Measurements from ENCODE around the gene GPR55.
A peak's percentile ranks its signal among the peaks of the same experiment; 100 is the strongest.

GPR55 gene

DNA sequence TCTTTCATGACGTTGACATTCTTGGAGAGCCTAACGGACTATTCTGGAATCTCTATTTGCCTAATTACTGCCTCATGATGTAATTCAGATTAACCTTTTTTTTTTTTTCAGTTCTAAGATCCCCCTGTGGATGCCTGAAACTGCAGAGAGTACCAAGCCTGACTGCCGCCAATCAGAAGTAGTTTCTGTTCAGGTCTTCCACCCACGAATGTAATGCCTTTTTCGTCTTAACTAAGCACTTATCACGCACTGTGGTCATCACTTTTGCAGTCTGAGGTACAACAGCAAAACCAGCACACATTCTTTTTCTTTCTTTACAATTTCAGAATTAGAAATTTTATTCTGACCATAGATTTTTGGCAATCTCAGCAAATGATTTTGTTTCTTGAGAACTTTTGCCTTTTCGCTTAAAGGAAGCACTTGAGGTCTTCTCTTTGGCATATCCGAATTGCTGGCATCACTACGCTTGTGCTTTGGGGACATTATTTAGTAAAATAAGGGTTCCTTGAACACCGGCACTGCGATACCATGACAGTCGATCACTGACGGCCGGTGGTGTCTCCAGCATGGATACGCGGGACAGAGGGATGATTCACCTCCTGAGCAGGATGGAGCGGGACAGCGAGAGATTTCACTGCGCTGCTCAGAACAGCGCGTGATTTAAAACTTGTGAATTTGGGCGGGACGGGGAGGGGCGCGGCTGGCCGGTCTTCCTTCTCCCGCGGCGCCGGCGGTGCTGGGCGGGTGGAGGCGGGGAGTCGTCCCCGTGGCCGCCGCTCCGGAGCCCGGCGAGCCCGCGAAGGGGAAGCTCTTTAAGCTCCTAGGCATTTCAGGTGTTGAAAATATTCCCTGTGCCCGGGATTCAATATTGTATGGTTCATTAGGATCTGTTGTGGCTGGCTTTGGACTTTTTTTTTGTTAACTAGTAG is 32.0 kb upstream of the GPR55 start:
- ATAC-seq, result peak; percentile 97
- H3K36me3 Mint-ChIP-seq, result peaks cover 27% of the 10 kb centered on the region
- DNase-seq (ENCODE audit: low spot score in 2 of 2), result peak in 1 of 2 donors; percentile 75
- peaks cover 48% of the 10 kb centered on the region for H3K4me1 Mint-ChIP-seq
- H3K27ac Mint-ChIP-seq, result peak overlapping the region; percentile 81
- H3K4me3 Mint-ChIP-seq, result peak overlapping the region; percentile 76
- H3K9me3 Mint-ChIP-seq, result no peaks in the 10 kb centered on the region

DNA sequence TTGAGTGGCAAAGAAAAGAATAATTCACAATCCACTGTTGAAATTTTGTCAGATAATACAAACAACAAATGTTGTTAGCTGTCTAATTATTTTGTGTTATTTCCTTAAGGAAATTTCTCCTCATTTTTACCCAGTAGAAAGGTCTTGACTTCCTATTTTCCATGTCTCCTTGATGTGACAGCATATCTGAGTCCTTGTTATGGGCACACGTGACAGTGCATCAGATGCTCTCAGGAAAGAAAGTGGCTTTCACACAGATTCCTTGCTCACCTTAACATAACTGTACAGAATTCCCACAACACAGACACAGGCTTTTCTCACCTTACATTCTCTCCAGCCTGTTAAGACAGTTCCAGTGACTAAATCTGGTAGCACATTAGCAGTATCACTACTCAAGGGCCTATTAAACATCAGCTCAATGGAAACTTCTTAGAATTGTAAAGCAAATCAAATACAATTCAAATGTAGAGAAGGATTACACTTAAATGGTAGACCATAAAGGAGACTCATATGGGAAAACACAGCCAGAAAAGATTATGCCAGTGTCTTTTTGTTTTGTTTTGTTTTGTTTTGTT is 30.2 kb upstream of the GPR55 start:
- Mint-ChIP-seq H3K4me1 (peaks cover 61% of the 10 kb centered on the region), H3K9me3 (no peaks in the 10 kb centered on the region), H3K4me3 (no peak overlapping the region), H3K36me3 (peaks cover 42% of the 10 kb centered on the region), H3K27ac (peak overlapping the region; percentile 1)
- ATAC-seq (no peak), DNase-seq (ENCODE audit: low spot score in 2 of 2) (no peak)

DNA sequence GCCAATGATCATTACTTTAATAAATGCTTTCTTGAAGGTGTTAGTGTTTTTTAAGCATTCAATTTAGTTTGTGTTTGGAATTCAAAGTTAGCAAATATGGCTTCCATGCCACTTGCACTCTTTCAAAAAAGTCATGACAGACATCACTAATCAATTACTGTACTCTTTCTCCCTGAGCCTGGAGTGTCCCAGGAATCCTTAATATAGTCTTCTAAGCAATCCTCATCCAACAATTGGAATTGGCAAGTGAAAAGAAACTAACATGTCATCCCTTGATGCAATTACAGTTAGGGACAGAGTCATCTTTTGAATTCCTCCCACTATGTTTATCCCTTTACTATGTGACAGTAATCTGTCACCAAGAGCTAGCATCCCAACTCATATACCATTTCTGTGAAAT is 29.7 kb upstream of the GPR55 start:
- Mint-ChIP-seq H3K9me3 (no peaks in the 10 kb centered on the region), H3K4me1 (peaks cover 66% of the 10 kb centered on the region), H3K4me3 (no peak overlapping the region), H3K36me3 (peaks cover 45% of the 10 kb centered on the region), H3K27ac (no peak overlapping the region)
- ATAC-seq (no peak), DNase-seq (ENCODE audit: low spot score in 2 of 2) (no peak)

DNA sequence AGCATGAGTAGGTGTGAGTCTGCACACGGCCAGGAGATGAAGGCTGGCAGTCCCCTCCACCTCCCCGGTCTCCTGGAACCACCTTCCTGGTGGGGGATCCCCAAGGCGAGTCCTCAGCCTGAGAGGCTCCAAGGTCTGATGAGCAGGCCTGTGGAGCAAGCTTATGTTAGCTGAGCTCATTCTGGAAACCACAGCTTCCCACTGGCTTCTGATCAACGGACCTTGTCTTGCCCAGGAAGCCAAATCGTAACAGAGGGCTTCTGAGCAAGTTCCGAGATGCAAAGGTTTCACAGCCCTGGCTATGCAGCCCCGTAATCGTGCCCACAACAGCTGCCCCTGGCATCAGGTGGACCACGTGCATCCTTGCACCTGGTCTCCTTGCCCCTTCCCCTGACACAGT is 28.8 kb upstream of the GPR55 start:
- Mint-ChIP-seq H3K4me1 (peaks cover 65% of the 10 kb centered on the region), H3K36me3 (peaks cover 44% of the 10 kb centered on the region), H3K9me3 (no peaks in the 10 kb centered on the region), H3K27ac (no peak overlapping the region), H3K4me3 (no peak overlapping the region)
- peak; percentile 2 for ATAC-seq
- DNase-seq (ENCODE audit: low spot score in 2 of 2), result no peak

DNA sequence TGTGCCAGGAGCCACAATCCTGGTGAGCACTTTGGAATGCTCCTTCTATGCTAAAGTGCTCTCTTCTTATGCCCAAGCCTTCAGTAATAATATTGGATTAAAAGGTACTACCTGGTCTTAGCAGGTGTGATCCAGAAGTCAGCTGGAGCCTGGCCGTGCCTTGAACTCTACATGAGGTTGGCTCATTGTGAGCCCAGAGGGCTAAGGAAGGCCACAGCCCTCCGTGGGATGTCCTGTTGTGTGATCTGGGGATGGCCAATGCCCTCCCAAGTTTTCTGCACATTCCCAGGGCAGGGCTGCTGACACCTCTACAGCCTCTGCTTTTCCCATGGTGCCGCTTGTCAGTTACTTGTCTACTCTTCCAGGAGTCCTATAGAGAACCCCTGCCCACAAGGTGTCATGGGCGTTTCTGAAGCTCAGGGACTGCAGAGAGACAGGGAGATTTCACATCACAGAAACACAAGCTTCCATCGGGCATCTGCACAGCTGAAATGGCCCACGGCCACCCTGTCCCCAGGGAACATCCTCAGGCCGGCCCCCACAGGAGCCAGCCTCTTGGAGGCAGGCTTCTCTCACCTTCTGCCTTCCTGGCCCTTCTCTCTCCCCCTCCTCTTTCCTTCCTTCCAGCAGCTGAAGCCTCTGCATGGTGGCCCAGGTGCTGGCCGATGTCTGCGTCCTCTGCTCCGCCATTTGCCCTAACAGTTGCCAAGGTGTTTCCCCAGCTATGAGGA is 27.3 kb upstream of the GPR55 start:
- peaks cover 39% of the 10 kb centered on the region for H3K36me3 Mint-ChIP-seq
- H3K4me1 Mint-ChIP-seq, result peaks cover 61% of the 10 kb centered on the region
- no peaks in the 10 kb centered on the region for H3K9me3 Mint-ChIP-seq
- DNase-seq (ENCODE audit: low spot score in 2 of 2) (no peak), ATAC-seq (no peak)
- no peak overlapping the region for H3K27ac Mint-ChIP-seq
- H3K4me3 Mint-ChIP-seq, result no peak overlapping the region

DNA sequence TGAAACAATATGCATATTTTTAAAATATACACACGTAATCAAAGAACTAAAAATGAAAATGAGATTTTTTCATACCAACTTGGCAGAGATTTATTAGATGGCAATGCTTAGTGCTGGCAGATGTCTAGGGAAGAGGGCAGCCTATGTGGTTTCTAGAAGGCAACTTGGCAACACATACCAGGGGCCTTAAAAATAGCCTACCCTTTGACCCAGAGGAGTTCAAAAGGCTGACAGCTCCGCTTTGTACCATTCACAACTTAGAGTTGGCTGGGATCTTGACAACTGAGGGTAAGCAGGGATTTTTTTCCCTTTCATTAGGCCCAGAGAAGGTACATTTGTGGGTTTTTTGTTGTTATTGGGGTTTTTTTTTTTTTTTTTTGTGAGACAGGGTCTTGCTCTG is 26.4 kb upstream of the GPR55 start:
- Mint-ChIP-seq H3K9me3 (no peaks in the 10 kb centered on the region), H3K4me1 (peaks cover 60% of the 10 kb centered on the region), H3K27ac (no peak overlapping the region), H3K36me3 (peaks cover 34% of the 10 kb centered on the region), H3K4me3 (peak overlapping the region; percentile 31)
- ATAC-seq (no peak), DNase-seq (ENCODE audit: low spot score in 2 of 2) (no peak)

DNA sequence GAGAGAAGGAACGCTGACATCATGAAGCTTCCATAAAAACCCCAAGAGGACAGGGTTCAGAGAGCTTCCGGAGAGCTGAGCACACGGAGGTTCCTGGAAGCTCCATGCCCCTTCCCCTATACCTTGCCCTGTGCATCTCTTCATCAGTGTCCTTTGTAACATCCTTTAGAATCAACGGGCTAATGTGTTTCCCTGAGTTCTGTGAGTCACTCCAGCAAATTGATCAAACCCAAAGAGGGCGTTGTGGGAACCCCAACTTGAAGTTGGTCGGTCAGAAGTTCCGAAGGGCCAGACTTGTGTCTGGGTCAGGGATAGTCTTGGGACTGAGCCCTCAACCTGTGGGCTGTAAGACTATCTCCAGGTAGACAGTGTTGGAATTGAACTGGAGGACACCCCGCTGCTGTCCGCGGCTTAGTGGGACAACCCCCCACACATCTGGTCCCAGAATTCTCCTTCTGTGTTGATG is 25.9 kb upstream of the GPR55 start:
- no peaks in the 10 kb centered on the region for H3K9me3 Mint-ChIP-seq
- H3K27ac Mint-ChIP-seq, result peak overlapping the region; percentile 1
- no peak for ATAC-seq
- DNase-seq (ENCODE audit: low spot score in 2 of 2), result no peak
- H3K36me3 Mint-ChIP-seq, result peaks cover 33% of the 10 kb centered on the region
- peak overlapping the region; percentile 31 for H3K4me3 Mint-ChIP-seq
- peaks cover 60% of the 10 kb centered on the region for H3K4me1 Mint-ChIP-seq

DNA sequence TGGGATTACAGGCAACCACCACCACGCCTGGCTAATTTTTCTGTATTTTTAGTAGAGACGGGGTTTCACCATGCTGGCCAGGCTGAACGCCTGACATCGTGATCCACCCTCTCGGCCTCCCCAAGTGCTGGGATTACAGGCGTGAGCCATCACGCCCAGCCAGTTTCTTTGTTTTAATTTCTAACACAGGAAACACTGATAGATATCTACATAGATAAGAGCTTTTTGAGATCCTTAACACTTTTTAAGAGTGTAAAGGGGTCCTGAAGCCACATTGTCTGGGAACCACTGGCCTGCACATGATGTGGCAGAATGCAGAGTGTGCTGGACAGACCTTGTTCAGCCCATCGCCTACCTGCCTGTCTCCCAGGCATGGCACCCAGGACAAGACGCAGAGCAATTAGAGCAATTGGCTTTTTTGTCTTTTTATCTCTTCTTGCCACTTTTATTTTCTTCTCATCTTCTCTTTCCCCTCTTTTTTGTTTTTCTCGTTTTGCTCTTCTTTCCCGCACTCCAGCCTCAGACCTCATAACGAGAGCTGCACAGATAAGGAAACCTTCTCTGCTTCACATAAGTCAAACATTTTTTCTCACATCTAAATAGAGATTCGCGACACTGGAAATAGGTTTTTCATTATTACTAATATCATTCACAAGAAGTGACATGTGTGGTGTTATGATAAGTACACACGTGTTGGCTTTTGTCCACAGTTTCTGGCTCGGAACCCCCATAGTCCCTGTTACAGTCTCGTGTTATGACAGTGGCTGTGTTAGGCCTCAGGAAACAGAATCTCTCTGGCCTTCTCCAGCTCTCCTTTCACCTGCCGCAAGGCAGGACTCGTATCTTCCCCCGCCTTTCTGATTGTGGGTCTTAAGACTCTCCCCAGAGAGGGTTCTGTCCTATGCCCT is 25.2 kb upstream of the GPR55 start:
- H3K9me3 Mint-ChIP-seq, result no peaks in the 10 kb centered on the region
- H3K27ac Mint-ChIP-seq, result peak overlapping the region; percentile 1
- ATAC-seq (peak; percentile 82), DNase-seq (ENCODE audit: low spot score in 2 of 2) (no peak)
- H3K4me1 Mint-ChIP-seq, result peaks cover 55% of the 10 kb centered on the region
- peaks cover 35% of the 10 kb centered on the region for H3K36me3 Mint-ChIP-seq
- peak overlapping the region; percentile 31 for H3K4me3 Mint-ChIP-seq

DNA sequence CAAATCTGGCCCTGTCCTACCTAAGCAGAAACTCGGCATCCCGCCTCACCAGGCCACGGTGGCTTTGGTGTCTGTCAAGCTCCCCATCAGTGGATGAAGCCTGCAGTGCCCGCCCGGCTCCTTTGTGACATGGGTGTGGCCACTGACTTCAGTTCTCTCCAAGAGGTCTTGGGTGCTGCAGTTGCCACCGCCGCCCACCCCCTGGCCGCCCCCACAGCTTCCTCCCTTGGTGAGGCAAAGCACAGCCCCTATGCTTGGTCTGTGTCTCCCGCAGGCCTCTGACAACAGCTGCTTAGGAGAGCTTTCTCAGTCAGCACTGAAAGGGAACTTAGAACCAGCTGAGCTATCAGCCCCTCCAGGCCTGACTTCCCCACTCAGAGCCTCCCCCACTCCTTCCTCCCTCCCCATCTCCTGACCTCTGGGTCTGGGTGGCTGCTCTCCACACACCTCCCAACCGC is 22.9 kb upstream of the GPR55 start:
- H3K4me1 Mint-ChIP-seq, result peaks cover 62% of the 10 kb centered on the region
- no peak for DNase-seq (ENCODE audit: low spot score in 2 of 2)
- no peak overlapping the region for H3K27ac Mint-ChIP-seq
- ATAC-seq, result peak; percentile 3
- peaks cover 54% of the 10 kb centered on the region for H3K36me3 Mint-ChIP-seq
- peak overlapping the region; percentile 66 for H3K4me3 Mint-ChIP-seq
- no peaks in the 10 kb centered on the region for H3K9me3 Mint-ChIP-seq

DNA sequence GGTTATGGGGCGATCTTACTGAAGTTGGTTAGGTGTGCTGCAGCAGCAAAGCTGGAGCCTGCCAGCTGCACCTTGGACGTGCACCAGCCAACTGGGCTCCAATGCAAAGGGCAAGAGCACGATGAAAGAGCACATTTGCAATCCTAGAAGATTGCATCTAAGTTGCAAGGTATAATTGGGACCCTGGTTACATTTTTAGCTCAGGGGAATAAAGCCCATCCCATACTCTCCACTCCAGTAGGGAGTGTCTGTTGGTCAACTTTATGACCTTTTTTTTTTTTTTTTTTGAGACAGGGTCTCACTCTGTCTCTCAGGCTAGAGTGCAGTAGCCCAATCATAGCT is 22.2 kb upstream of the GPR55 start:
- Mint-ChIP-seq H3K27ac (no peak overlapping the region), H3K4me1 (peaks cover 65% of the 10 kb centered on the region), H3K4me3 (peak overlapping the region; percentile 66), H3K9me3 (no peaks in the 10 kb centered on the region), H3K36me3 (peaks cover 54% of the 10 kb centered on the region)
- DNase-seq (ENCODE audit: low spot score in 2 of 2) (no peak), ATAC-seq (no peak)

DNA sequence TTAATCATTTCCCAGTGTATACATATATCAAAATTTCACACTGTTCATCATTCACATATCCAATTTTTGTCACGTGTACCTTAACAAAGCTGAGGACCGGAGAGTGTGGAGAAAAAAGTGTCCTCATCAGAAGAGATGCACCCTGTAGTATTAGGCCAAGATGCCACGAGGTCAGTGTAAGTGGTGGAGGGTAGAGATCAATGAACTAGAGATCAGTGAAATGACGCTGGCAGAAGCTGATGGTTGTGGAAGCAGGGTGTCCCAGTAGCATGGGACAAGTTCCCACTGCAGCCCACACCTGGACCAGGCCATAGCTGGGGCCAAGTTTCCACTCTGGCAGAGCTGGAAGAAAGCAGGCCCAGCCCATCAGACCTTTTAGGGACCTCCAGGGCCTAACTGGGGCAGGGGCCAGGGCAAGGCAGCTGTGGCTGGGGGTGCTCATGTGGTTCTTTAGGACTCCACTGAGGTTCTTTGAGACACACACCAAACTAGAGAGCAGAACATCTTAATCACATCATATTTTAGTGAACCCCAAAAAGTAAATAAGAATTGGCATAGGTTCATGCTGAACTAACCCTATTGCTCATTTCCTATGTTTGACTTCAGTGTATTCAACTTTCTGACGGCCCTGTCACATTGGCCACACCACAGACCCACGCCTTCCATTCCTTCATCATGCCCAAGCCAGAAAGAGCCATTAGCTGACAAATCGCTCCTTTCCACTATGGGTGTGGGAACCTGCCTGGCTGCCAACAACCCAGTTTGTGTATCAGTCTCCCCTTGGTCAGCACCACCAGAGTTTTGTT is 21.6 kb upstream of the GPR55 start:
- peaks cover 71% of the 10 kb centered on the region for H3K4me1 Mint-ChIP-seq
- peaks cover 51% of the 10 kb centered on the region for H3K36me3 Mint-ChIP-seq
- H3K27ac Mint-ChIP-seq, result peak overlapping the region; percentile 9
- DNase-seq (ENCODE audit: low spot score in 2 of 2) (no peak), ATAC-seq (peak; percentile 41)
- no peaks in the 10 kb centered on the region for H3K9me3 Mint-ChIP-seq
- H3K4me3 Mint-ChIP-seq, result peak overlapping the region; percentile 66

DNA sequence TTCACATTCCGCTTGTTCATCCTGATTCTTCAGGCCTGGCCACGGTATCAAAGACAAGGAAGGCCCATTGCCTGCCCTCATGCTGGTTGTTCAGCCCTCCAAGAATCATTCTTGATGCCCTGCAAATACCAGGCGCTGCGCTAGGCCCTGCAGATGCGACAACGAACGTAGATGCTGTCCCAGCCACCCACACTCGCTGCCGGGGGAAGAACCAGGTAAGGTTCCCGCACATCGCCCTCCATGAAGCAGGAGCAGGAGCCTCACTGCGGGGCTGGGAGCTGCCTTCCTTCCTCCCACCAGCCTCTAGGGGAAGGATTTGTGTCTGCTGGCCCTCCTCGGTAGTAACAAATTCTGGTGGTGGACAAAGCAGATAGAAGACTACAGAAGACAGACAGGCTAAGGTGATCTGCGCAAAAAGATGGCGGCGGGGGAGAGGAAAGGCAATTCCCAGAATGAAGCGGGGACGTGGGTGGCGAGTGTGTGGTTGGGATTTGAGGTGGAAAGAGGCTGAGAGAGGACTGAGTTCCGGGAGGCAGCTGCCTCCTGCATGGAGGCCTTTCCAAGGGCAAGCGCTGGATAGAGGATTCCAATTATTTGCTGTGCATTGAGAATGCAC is 19.8 kb upstream of the GPR55 start:
- no peaks in the 10 kb centered on the region for H3K9me3 Mint-ChIP-seq
- H3K4me1 Mint-ChIP-seq, result peaks cover 55% of the 10 kb centered on the region
- no peak for ATAC-seq
- no peak for DNase-seq (ENCODE audit: low spot score in 2 of 2)
- H3K27ac Mint-ChIP-seq, result peak overlapping the region; percentile 92
- H3K36me3 Mint-ChIP-seq, result peaks cover 36% of the 10 kb centered on the region
- H3K4me3 Mint-ChIP-seq, result peak overlapping the region; percentile 66

DNA sequence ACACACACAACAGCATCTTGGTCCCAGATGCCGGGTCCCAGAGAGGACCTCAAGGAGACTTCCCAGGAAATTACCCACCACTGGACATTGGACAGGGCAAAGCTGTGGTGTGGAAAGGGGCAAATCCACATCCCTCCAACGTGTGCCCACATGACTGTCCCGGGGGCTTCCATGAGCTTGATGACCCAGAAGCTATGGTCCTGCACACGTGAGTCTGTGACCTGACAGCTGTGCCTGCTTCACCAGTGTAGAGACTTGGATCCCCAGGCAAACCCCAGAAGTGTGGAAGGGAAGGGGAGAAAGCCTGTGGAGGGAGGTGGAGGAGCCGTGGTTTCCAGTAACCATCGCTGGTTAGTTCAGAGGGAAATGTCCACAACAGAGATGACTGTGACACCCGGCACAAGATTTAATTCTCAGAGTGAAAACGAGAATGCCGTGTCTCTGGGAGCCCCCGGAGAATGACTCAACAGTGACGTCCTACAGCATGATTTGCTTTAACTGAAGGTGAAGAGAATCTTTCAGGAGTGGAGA is 19.1 kb upstream of the GPR55 start:
- peak overlapping the region; percentile 66 for H3K4me3 Mint-ChIP-seq
- DNase-seq (ENCODE audit: low spot score in 2 of 2) (peak; percentile 43 to 86), ATAC-seq (peak; percentile 92)
- peaks cover 36% of the 10 kb centered on the region for H3K36me3 Mint-ChIP-seq
- H3K27ac Mint-ChIP-seq, result peak overlapping the region; percentile 92
- peaks cover 52% of the 10 kb centered on the region for H3K4me1 Mint-ChIP-seq
- H3K9me3 Mint-ChIP-seq, result no peaks in the 10 kb centered on the region

All from stimulated activated effector memory CD8-positive, alpha-beta T cell treated with anti-CD3 and anti-CD28 coated beads, Interleukin-12 subunit alpha, Interleukin-12 subunit beta, amount 100 ng/mL, for 72 hours (primary cell).